ENCODE measurements around the gene PRR5L.

PRR5L gene

DNA sequence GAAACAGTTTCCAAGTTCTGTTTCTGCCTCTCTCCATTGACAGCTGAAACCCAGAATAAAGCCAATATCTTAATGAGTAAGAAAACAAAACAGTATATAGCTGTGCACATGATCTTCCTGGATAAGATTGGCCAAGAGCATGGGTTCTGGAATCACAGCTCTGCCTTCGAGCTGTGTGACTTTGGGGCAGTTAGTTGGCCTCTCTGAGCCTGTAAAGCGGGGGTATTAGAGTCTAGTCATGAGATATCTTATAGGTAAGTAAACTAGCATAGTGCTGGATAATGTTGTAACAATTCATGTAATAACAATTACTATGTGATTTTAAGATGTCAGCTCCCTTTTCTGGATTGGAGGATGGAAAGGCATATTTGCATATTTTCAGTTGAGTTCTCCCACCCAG, 140.5 kb downstream of the PRR5L start:
- H3K27ac ChIP-seq, result no peak overlapping the region
- TF ChIP-seq, protein P1, sequence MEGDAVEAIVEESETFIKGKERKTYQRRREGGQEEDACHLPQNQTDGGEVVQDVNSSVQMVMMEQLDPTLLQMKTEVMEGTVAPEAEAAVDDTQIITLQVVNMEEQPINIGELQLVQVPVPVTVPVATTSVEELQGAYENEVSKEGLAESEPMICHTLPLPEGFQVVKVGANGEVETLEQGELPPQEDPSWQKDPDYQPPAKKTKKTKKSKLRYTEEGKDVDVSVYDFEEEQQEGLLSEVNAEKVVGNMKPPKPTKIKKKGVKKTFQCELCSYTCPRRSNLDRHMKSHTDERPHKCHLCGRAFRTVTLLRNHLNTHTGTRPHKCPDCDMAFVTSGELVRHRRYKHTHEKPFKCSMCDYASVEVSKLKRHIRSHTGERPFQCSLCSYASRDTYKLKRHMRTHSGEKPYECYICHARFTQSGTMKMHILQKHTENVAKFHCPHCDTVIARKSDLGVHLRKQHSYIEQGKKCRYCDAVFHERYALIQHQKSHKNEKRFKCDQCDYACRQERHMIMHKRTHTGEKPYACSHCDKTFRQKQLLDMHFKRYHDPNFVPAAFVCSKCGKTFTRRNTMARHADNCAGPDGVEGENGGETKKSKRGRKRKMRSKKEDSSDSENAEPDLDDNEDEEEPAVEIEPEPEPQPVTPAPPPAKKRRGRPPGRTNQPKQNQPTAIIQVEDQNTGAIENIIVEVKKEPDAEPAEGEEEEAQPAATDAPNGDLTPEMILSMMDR (IDR thresholded peaks at IDR 0.05), result no peak
- TF ChIP-seq ZFX (IDR thresholded peaks at IDR 0.05; ENCODE audit: borderline replicate concordance), result no peak

DNA sequence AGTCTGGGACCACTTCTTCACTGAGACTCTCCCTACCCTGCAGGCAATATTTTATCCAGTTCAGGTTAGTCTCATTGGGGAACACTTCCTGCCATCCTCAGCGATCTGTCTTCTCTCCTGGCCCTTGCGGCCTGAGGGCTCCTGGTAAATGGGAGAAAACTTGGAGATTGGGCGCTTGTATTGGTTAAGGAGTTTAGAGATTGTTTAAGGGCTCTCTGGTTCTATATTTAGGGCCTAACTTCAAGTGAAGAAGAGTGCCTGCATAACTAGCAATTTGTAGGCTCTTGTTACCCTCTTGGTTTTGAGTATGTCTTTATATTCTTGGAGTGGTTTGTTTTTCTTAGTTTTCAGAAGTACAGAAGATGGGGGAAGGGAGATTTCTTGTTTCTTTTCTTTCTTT, 141.3 kb downstream of the PRR5L start:
- H3K27ac ChIP-seq, result no peak overlapping the region
- TF ChIP-seq ZFX (IDR thresholded peaks at IDR 0.05; ENCODE audit: borderline replicate concordance), result no peak
- TF ChIP-seq, protein P1 (IDR thresholded peaks at IDR 0.05), result no peak

DNA sequence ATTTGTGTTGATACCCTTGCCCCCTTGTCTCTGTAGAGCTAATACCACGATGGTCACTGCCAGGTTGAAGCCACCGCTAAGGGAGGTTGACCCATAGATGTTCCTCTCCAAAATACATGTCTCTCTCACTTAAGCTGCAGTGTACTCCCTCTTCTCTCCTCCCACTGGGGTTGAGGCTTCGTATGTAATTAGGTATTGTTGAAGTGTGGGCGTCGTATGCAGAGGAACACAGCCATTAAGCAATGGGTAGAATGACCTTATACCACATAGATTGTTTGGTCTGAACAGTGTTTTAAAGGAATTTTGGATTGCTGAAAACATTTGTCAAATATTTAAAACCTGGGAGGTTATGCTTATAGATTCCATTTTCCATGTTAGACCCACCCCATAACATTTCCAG, 142.0 kb downstream of the PRR5L start:
- TF ChIP-seq, protein P1 (IDR thresholded peaks at IDR 0.05), result no peak
- no peak for TF ChIP-seq ZFX (IDR thresholded peaks at IDR 0.05; ENCODE audit: borderline replicate concordance)

DNA sequence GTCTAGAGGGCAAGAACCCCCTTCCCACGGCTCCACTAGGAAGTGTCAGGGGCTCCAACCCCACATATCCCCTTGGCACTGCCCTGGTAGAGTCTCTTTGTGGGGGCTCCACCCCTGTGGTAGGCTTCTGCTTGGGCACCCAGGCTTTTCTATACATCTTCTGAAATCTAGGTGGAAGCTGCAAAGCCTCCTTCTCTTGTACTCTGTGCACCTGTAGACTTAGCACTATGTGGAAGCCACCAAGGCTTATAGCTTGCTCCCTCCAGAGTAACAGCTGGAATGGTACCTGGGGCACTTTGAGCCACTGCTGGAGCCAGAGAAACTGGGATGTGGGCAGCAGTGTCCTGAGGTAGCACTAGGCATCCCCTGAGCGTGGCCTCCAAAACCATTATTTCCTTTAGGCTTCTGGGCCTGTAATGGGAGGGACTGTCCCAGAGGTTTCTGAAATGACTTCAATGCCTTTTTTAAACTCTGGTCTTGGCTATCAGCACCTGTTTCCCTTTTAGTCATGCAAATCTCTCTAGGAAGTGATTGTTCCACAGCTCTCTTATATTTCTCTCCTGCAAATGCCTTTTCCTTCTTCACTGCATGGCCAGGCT, 145.6 kb downstream of the PRR5L start:
- no peak overlapping the region for H3K27ac ChIP-seq
- TF ChIP-seq ZFX (IDR thresholded peaks at IDR 0.05; ENCODE audit: borderline replicate concordance), result no peak
- TF ChIP-seq, protein P1 (IDR thresholded peaks at IDR 0.05), result no peak

More for the DNA sequence above, 142.0 kb downstream of the PRR5L start:
- H3K27ac ChIP-seq, result no peak overlapping the region

DNA sequence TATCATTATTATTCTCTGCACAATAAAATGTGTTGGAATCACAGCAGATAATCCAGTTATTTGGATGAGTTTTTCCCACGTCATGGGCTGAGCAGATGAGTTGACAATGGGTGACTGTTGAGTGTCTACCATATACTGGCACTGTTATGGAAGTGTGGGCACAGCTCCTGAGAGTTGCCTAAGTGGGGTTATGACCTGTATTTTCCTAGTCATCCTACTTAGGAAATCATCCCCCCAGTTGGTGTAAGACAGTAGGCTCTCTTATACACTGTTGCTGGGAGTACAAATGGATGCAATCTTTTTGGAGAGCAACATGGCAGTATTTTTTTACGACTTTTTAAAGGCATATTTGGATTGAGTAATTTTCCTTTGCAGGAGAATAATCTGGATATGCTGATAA, 147.6 kb downstream of the PRR5L start:
- H3K27ac ChIP-seq, result no peak overlapping the region
- TF ChIP-seq, protein P1 (IDR thresholded peaks at IDR 0.05), result no peak
- no peak for TF ChIP-seq ZFX (IDR thresholded peaks at IDR 0.05; ENCODE audit: borderline replicate concordance)

DNA sequence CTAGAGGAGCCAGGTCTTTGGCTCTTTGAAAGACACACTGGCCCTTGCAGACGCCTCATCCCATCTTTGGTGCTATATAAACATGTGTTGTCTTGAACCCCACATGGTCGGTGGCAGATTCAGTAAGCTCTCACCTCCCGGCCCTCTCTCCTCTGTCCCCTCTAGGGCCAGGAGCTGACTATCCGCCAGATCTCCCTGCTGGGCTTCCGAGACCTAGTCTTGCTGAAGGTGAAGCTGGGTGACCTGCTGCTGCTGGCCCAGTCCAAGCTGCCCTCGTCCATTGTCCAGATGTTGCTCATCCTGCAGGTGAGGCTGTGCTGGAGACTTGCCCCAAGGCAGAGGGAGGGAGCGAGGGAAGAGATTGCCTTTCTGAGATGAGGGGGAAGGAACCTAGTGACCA, 150.0 kb downstream of the PRR5L start:
- no peak for TF ChIP-seq ZFX (IDR thresholded peaks at IDR 0.05; ENCODE audit: borderline replicate concordance)
- TF ChIP-seq, protein P1 (IDR thresholded peaks at IDR 0.05), result no peak
- no peak overlapping the region for H3K27ac ChIP-seq

DNA sequence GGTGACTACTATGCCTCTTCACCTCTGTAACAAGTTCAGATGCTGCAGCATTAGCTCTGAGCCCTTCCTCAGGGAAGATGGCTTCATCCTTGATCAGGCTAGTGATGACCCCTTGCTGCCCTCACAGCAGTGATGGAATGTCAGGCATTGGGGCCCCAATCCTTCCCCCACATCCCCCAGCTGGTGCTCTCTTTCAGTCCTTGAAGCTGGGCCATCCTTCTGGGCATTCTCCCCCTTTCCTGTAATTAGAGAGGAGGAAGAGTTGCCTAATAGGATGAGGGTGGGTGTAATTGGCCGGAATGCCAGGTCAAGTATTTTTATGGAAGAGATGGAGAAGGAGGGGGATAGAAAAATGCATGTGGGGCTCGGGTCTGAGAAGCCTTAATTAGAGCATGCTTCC, 151.4 kb downstream of the PRR5L start:
- H3K27ac ChIP-seq, result no peak overlapping the region
- TF ChIP-seq ZFX (IDR thresholded peaks at IDR 0.05; ENCODE audit: borderline replicate concordance), result no peak
- TF ChIP-seq, protein P1 (IDR thresholded peaks at IDR 0.05), result no peak

Measured in 22Rv1 (cell line).